Fibroblast of lung (primary cell): ENCODE results near the gene SLC24A3. TPM values are rescaled to one million over a fixed set of nuclear protein-coding genes. Genes with fewer than 3 reads are reported as not detected.

ENCODE experiments used
- DNase-seq, 2 donors: peaks; one replicate each; pipeline versions ENCODE4 v3.0.0 to v3.0.0-alpha.2; 2010; ENCODE audit warnings: low read depth in 2 of 2
- H2AFZ ChIP-seq: 2 replicates; pipeline ENCODE4 v1.5.1; 2012; ENCODE audit warnings: low read length, control low read depth, inconsistent platforms
- H3K27ac ChIP-seq: 2 replicates; pipeline ENCODE4 v1.5.1; 2011; ENCODE audit warnings: low read length, control low read depth; ENCODE audit not compliant: insufficient read depth
- H3K27me3 ChIP-seq: 2 replicates; pipeline ENCODE4 v1.5.1; 2011; ENCODE audit warnings: mild to moderate bottlenecking, low read length; ENCODE audit not compliant: control insufficient read depth, insufficient read depth
- H3K36me3 ChIP-seq: 2 replicates; pipeline ENCODE4 v1.5.1; 2011; ENCODE audit warnings: low read length; ENCODE audit not compliant: control insufficient read depth, insufficient read depth
- H3K4me1 ChIP-seq: 2 replicates; pipeline ENCODE4 v1.5.1; 2011; ENCODE audit warnings: low read length; ENCODE audit not compliant: control insufficient read depth, insufficient read depth; ENCODE audit errors: extremely low read depth
- H3K4me2 ChIP-seq: 2 replicates; pipeline ENCODE4 v1.5.1; 2011; ENCODE audit warnings: low read length, control low read depth; ENCODE audit not compliant: insufficient read depth; ENCODE audit errors: extremely low read depth
- H3K4me3 ChIP-seq, 4 experiments: fragments of 200-600 bp in 1 of 4; sonication (generic) in 1 of 4; replicated peaks in 1 of 4; 2 replicates each; pipeline ENCODE4 v1.5.1; 2011 to 2016; ENCODE audit warnings: low read length in 4 of 4, low read depth in 3 of 4, mild to moderate bottlenecking in 3 of 4, control low read depth in 2 of 4, inconsistent platforms in 1 of 4, mixed read lengths in 1 of 4; ENCODE audit not compliant: insufficient read depth in 1 of 4; ENCODE audit errors: control extremely low read depth in 1 of 4
- H3K79me2 ChIP-seq: 2 replicates; pipeline ENCODE4 v1.5.1; 2012; ENCODE audit warnings: mild to moderate bottlenecking, low read length, inconsistent platforms; ENCODE audit not compliant: control insufficient read depth, insufficient read depth
- H3K9ac ChIP-seq: 2 replicates; pipeline ENCODE4 v1.5.1; 2011; ENCODE audit warnings: mild to moderate bottlenecking, low read length, control low read depth; ENCODE audit not compliant: insufficient read depth
- H3K9me3 ChIP-seq: 2 replicates; pipeline ENCODE4 v1.5.1; 2012; ENCODE audit warnings: low read depth, low read length; ENCODE audit not compliant: control insufficient read depth, insufficient read depth
- H4K20me1 ChIP-seq: 2 replicates; pipeline ENCODE4 v1.5.1; 2011; ENCODE audit warnings: low read length; ENCODE audit not compliant: control insufficient read depth, insufficient read depth; ENCODE audit errors: extremely low read depth
- EZH2 ChIP-seq: IDR thresholded peaks from 2 replicates; pipeline ENCODE4 v1.5.1; 2012; ENCODE audit warnings: low read length, control low read depth, mild to moderate bottlenecking; ENCODE audit errors: missing control alignments
- polyA plus RNA-seq, 2 donors: library from polyadenylated mRNA; depleted of rRNA in 1 of 2; stranded (reverse) in 1 of 2; unstranded in 1 of 2; fragments of >200 nt; gene quantifications; 2 replicates each; pipeline ENCODE4 v1.2.1, GENCODE V29; 2011 to 2012; ENCODE audit warnings: missing spikeins in 1 of 2
- total RNA-seq: library from RNA; depleted of rRNA; stranded (reverse); fragments of >200 nt; gene quantifications from 2 replicates; pipeline ENCODE4 v1.2.1, GENCODE V29; 2014
- TF ChIP-seq, protein P1 (sequence below), 2 donors: IDR thresholded peaks in 1 of 2; conservative IDR thresholded peaks in 1 of 2; 1 replicate in 1 of 2; 2 replicates in 1 of 2; pipeline ENCODE4 v1.5.1; 2011 to 2012; ENCODE audit warnings: low read length in 2 of 2, control low read depth in 1 of 2, inconsistent platforms in 1 of 2, low read depth in 1 of 2, mild to moderate bottlenecking in 1 of 2

Gene SLC24A3
- total and polyA plus RNA-seq, 2 donors (not counting 1 experiment from before 2014, with no cell fraction given): 0.03 to 1.8 TPM

DNA sequence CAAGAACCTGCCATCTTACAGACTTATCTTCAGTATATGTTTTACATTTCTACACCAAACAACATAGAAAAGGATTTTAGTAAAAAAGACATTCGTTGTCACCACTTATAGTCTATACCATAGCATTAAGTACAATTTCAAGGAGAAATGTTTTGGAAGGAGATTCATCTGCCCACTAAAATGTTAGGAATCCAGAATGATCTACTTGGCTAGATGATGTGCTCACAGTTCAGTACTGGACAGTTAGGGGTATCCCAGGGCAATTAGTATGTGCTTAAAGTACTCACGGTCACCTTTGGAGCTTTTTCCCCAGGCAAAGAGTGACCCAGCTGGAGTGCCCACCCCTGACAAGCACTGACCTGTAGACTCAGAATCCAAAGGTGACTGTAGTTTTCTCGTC lies 222.9 kb downstream of the SLC24A3 start:
- DNase-seq: peak in 1 of 2 donors; percentile 3
- no peak overlapping the region for H3K9ac ChIP-seq
- no peaks in the 10 kb centered on the region for H3K4me1 ChIP-seq
- no peak overlapping the region for H2AFZ ChIP-seq
- no peak overlapping the region for H3K4me2 ChIP-seq
- H4K20me1 ChIP-seq: no peaks in the 10 kb centered on the region
- H3K36me3 ChIP-seq: no peaks in the 10 kb centered on the region
- no peaks in the 10 kb centered on the region for H3K9me3 ChIP-seq
- no peak overlapping the region for H3K4me3 ChIP-seq
- H3K27ac ChIP-seq: no peak overlapping the region
- no peaks in the 10 kb centered on the region for H3K79me2 ChIP-seq
- H3K27me3 ChIP-seq: no peaks in the 10 kb centered on the region
- TF ChIP-seq, protein P1, sequence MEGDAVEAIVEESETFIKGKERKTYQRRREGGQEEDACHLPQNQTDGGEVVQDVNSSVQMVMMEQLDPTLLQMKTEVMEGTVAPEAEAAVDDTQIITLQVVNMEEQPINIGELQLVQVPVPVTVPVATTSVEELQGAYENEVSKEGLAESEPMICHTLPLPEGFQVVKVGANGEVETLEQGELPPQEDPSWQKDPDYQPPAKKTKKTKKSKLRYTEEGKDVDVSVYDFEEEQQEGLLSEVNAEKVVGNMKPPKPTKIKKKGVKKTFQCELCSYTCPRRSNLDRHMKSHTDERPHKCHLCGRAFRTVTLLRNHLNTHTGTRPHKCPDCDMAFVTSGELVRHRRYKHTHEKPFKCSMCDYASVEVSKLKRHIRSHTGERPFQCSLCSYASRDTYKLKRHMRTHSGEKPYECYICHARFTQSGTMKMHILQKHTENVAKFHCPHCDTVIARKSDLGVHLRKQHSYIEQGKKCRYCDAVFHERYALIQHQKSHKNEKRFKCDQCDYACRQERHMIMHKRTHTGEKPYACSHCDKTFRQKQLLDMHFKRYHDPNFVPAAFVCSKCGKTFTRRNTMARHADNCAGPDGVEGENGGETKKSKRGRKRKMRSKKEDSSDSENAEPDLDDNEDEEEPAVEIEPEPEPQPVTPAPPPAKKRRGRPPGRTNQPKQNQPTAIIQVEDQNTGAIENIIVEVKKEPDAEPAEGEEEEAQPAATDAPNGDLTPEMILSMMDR (conservative IDR thresholded peaks at IDR 0.05 in 1 of 2, IDR thresholded peaks at IDR 0.05 in 1 of 2; ENCODE audit: low read depth in 1 of 2, low read length in 2 of 2): no peak
- no peak for TF ChIP-seq EZH2

DNA sequence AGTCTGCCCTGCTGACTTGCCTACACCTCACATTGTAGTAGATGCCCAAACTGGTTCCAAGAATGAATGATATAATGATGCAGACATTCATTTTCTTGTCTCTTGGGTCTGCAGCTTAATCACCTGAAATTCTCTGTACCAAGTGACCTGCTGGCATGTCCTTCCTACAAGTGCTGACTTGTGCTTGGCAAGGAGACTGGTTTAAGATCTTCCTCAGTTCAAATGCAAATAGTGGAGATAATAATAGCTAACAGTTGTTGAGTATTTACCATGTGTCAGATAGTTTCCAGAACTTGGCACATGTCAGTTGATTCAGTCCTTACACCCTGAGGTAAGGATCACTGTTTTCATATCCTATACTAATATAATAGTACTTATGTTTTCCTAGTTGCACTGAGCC lies 223.4 kb downstream of the SLC24A3 start:
- H3K36me3 ChIP-seq: no peaks in the 10 kb centered on the region
- no peak overlapping the region for H3K4me3 ChIP-seq
- H4K20me1 ChIP-seq: no peaks in the 10 kb centered on the region
- no peaks in the 10 kb centered on the region for H3K4me1 ChIP-seq
- no peaks in the 10 kb centered on the region for H3K79me2 ChIP-seq
- no peaks in the 10 kb centered on the region for H3K9me3 ChIP-seq
- no peaks in the 10 kb centered on the region for H3K27me3 ChIP-seq
- TF ChIP-seq, protein P1 (conservative IDR thresholded peaks at IDR 0.05 in 1 of 2, IDR thresholded peaks at IDR 0.05 in 1 of 2; ENCODE audit: low read depth in 1 of 2, low read length in 2 of 2): no peak
- no peak for TF ChIP-seq EZH2
- H3K27ac ChIP-seq: no peak overlapping the region
- H3K4me2 ChIP-seq: no peak overlapping the region
- DNase-seq: no peak
- H3K9ac ChIP-seq: no peak overlapping the region
- no peak overlapping the region for H2AFZ ChIP-seq

DNA sequence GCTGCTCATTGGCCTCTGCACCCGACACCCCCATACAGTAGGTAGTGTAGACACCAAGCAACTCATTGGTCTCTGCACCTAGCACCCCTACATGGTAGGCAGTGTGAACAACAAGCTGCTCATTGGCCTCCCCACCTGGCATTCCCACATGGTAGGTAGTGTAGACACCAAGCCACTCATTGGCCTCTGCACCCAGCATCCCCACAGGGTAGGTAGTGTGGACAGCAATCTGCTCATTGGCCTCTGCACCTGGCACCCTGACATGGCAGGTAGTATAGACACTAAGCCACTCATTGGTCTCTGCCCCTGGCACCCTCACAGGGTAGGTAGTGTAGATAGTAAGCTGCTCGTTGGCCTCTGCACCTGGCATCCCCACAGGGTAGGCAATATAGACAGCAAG lies 226.0 kb downstream of the SLC24A3 start:
- H2AFZ ChIP-seq: no peak overlapping the region
- no peak for TF ChIP-seq EZH2
- TF ChIP-seq, protein P1 (conservative IDR thresholded peaks at IDR 0.05 in 1 of 2, IDR thresholded peaks at IDR 0.05 in 1 of 2; ENCODE audit: low read depth in 1 of 2, low read length in 2 of 2): no peak
- DNase-seq: no peak

More for the DNA sequence above, 226.0 kb downstream of the SLC24A3 start:
- H3K27ac ChIP-seq: no peak overlapping the region
- no peaks in the 10 kb centered on the region for H4K20me1 ChIP-seq
- H3K4me1 ChIP-seq: no peaks in the 10 kb centered on the region
- no peak overlapping the region for H3K4me3 ChIP-seq
- no peaks in the 10 kb centered on the region for H3K79me2 ChIP-seq
- no peaks in the 10 kb centered on the region for H3K36me3 ChIP-seq
- H3K27me3 ChIP-seq: no peaks in the 10 kb centered on the region
- no peak overlapping the region for H3K4me2 ChIP-seq
- H3K9ac ChIP-seq: no peak overlapping the region
- H3K9me3 ChIP-seq: no peaks in the 10 kb centered on the region
